NCI-H2107 treated with DMSO at 0.1 percent for 48 hours (cell line): ENCODE results near the gene IRS1.

ENCODE experiments used
- DNase-seq: peaks from one replicate; lab custom pipeline; 2025; ENCODE audit not compliant: unreplicated experiment; lab: John Stamatoyannopoulos, UW

IRS1 gene

DNA sequence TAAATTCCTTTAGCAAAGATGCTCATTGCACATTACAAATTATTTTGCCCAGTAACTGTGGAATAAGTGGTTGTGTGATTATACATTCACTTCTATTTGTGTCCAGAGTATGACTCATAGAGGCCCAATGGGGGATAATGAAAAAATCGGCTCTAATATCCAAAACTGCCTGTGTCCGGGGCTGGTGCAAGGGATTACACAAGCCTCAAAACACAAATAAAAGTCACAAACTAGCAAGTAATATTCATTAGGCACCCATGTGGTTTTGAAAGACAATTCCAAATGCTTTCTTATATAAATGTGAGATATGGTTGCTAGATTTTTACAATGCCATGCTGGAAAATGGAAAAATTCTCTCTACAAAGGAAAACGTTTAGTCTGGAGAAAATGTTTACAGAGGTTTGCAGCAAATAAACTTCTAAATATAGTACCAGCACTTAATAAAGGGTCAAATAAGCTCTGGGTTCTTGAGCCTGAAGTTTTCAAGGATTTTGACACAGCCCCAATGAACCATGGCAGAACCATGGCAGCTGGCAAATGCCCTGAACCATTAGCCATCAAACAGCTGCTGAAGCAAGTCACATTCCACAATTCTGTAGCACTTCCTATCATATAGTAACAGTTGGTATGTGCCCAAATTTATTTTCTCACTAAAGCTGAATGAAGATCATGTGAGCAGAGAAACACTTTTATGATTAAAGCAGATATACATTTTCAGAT lies 40.5 kb downstream of the IRS1 start:
- DNase-seq: no peak

DNA sequence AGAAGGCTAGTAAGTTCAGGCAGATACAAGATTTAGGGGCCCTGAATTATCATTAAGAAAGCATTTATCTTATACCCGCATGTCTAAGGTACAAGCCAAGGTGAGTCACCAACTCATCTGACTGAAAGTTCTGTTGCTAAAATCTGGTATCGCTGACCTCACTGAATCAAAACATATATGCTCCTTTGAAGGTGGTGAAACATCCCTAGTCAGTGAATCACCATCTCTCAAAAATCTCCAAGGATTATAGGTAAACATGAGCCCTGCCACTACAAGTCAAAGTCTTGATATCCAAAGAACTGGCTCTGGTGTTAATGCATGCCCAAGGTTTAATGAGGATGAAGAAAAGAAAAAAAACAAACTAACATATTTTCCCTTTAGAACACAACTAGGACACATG lies 43.5 kb downstream of the IRS1 start:
- DNase-seq: no peak

DNA sequence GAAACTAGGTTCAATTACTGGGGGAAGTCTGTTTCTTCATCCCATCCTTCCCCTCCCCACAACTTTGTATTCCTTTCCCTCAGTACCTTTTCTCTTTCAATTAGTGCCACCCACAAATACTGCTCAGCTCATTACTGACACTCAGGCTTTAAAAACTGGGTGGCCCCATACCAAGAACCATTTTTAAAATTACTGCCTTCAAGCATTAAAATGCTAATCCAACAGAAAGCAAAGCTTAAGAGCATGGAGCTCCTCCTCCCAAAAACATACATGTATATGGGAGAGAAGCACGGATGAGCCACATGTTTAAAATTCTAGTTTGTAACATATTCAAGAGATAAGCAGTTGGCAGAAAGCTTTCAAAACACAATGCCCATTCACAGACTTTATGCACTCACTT lies 44.0 kb downstream of the IRS1 start:
- DNase-seq: no peak

DNA sequence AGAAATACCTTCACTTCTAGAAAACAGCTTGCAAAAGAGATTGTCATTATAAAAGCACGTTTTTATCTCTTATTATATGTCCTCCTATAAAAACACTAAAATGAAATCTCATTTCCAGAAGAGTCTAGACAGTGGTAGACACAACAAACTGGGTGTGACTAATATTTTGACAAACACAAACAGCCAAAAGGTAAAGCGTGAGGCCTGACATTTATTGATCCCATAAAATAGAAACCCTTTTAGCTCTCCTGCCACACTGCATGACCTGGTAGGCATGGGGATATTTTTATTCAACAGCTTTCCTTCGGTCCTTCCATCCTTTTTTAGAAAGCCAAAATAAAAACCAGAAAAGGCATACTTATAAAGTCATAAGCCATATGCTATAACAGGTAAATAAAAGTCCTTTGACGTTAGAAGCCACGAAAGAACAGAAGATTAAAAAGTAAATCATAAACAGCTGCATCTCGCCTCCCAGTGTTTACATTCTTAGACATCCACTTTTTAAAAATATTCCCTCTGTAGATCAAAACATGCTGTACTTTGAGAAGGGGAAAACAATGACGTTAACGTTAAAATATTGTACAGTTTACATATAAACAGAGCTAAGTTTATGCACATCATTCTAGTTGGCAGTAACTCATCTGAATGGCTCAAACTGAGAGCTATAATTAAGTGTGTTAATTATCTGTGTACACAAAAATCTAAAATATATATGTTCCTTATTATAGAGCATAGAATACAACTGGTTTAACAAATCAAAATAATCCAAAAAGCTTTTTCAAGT lies 44.6 kb downstream of the IRS1 start:
- no peak for DNase-seq

DNA sequence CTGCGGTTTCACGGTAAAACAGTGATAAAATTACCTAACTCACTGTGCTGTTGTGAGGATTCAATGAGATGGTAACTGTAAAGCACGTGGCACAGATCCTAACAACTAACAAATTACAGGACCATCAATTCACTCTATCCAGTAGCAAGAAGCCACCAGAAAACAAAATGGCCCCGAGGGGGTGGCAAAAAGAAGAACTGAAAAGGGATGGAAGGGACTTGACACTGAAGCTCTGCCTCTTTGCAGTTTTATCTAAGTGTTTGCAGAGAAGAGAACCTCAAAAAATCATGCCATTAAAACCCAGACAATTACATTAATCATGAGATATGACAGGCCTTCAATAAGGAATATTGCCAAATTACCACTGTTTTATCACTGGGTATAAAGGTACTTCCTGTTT lies 46.7 kb downstream of the IRS1 start:
- DNase-seq: no peak

DNA sequence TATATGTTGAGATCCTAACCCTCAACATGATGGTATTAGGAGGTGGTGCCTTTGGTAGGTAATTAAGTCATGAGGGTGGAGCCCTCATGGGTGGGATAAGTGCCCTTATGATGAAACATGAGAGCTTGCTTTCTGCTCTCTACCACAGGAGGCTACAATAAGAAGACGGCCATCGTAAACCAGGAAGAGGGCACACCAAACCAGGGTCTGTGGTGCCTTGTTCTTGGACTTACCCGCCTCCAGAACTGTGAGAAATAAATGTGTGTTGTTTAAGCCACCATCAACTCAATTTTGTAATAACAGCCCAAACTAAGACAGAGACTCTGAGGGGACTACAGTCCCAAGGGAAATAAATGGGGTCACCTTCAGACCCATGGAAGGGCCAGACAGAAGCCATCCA lies 52.3 kb downstream of the IRS1 start:
- DNase-seq: no peak

DNA sequence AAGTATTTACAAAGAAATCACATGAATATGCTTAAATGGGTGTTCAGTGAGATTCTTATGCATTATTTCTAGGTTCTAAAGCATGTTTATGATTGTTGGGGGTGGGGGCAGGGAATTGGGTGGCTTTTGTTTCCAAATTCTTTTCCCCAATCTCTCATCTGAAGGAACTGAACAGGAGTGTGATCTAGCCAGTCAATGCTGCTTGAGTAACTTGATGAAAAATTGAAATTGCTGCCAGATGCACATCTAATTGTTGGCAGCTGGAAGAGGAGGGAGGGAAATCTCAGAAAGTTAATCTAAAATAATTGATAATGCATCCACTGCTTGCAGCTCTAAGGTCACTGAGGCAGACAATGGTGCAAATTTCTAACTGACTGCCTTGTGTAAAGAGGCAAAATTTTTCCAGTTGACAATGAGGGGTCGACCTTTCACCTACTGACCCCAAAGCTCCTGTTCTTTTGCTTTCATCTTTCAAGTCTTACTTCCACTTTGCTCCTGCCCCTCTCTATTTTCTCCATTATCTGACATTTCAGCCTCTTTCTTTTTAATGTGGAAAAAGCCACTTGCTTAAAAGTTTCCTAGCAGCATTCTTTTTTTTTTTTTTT lies 53.3 kb downstream of the IRS1 start:
- no peak for DNase-seq

DNA sequence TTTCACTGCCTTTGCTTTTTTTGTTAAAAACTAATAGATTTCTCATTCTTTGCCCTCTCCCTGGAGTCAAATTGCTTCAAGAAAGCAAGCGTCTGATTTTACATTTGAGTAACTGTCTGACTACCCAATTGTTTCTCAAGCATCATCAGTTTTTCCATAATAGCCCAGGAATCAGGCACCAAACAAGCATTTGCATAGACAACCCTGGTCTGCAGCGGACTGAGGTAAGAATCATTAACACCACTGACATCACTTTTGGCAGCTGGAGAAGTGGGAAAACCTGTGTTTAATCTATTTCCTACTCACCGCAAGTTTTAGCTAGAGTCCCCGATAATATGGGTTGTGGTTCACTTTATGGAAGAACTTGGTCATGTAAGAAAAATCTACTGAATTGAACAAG lies 55.7 kb downstream of the IRS1 start:
- no peak for DNase-seq

DNA sequence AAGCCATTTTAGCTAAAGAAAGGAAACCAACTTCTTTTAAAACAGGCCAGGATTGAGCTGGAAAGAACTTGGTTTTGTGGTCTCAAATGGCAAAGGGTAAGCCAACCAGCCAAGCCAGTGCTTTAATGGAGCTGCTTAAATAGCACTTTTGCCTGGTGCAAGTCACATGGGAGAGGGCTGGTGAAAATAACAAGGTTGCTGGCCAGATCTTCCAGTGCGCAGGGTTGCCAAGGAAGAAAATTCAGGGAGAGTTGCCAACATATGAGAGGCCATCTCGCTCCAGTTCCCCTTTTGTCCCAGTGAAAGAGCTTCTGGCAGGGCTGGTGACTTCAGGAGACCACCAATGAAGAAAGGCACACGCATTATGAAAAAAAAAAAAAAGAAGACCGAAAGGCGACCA lies 57.3 kb downstream of the IRS1 start:
- DNase-seq: no peak

DNA sequence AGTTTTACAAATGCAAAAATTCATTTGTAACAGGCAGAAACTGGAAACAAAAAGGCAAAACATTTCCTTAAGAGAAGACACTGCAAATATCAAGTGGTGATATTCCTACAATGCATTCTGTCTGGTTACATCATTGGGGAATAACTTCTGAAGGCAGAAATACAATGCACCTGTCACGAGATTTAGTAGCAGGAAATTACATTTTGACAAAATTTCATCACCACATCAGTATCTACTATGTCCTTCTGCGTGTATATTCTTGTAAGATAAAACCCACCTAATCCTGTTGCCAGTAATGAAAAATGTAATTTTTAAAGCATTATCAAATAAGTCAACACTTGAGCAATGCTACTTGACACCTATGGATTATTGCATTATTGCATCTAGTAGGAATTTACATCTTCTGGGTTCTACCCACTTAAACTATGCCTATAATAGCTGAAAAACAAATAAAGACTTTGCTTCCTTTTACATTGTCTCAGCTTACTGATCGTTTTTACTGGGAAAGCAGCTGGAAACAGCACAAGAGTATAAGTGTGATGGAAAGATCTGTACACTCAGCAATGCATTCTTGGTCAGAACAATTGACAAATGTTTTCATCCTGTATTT lies 59.5 kb downstream of the IRS1 start:
- DNase-seq: no peak

DNA sequence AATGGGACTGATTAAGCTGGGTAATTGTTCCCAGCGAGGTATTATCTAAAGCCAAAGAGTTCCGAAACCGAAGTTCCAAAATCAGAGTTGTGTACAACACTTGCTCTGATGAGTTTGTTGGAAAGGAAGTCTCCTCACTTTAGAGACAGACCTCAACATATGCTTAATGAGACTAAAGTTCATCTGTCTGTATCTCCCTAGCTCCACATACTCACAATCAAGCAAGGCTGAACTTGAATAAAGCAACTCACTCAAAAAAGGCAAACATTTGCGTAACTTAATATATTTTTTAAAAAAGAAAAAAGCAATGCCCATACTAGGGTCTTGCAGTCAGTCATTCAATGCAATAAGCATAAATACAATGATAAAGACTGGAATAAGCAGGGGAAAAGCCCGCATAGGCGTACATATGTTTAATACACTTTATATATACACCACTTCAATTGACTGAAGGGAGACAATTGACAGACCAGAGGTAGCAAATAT lies 60.0 kb downstream of the IRS1 start:
- DNase-seq: no peak

DNA sequence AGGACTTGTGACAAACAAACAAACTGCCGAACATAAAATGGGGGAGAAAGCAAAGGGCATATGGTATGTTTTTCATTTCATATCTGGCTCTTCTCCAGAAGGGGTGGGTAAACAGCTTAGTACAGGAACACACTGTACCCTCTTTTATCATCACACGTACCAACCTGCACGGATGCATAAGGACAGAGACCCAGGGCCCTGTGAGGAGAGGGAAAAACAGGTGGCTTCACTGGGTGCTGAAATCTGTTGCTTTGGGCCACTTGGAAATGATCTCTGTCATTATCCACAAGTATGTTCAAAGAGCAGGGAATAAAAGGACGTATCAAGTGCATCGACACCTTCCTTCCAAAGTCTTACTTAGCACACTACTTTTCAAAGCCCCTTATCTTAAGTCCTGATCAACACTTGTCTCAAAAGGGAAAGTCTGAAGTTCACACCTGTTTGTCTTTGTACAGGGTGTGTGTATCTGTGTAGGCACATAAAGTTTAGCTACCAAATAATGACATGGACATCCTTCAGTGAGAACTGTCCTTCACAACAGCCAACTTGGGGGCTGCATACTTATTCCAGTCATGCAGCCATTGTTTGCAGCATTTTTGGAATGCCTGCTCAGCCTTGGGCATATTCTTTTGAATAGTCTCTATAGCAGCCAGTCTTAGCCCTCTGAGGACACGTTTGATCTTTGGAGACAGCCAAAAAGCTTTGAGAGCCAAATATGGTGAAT lies 60.6 kb downstream of the IRS1 start:
- no peak for DNase-seq

DNA sequence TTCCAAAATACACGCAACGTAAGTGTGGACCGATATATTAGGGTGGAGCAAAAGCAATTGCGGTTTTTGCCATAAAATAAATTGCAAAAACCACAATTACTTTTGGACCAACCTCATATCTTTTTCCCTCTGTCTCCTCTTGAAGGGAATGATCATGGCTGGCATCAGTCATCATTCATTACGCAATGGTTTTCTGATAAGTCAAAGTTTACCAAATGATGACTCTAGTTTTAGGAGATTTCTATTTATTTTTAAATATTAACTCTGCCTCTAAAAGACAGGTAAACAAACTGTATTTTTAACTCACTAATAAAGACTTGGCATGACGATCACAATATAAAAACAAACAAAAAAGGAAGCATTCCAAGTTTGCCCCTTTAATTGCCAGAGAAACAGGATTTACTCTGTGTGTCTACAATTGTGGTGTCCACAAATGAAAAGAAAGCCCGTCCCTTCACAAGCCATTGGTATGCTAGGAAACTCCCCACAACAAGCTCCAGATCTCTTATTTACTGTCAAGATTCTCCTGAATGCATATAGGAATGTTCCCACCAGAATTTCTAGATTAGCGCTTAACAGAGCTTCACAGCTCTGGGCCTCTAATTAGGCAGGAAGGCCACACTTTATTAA lies 61.3 kb downstream of the IRS1 start:
- DNase-seq: no peak

DNA sequence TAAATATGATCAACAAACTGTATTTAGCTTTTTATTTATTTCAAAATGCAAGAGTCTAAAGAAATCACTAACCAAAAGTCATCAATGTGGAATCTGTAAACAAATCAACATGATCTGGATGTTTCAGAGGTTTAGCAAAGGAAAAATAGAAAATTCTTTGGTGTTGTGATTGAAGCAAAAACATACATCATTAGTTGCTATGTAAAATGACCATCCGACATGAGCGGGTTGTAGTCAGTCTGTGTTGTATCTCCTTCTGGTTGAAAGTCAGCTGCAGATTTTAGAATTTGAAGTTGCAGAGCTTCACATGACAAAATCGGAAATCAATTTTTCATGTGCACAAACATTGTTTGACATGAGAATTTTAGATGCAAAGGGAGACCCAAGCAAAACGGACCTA lies 63.2 kb downstream of the IRS1 start:
- DNase-seq: no peak

DNA sequence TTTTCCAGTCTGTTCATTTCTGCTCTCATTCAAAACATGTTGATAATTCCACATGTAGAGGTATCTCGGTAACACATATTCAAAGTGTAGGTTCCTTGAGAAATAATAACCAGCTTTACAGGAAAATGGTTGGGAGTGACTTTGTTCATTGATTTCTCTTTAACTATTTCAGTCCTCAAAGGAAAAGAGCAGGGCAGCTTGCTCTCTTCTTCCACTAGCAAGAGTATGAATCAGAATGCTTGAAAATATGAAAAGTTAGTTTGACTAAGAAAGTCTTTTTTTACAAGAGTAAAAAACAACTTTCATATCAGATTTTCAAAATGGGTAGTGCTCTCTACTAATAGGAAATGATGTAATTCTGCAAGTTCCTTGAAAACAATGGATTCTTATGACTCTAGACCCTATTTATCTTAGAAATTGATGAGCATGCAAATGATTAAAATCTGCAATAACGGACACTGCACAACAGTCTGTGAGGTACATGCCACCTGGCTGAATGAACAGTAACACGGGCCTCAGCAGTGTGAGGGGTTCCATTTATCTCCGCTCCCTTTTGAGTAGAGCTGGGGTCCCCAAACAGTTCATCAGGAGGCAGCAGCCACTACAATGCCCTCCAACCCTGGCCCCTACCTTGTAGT lies 65.6 kb downstream of the IRS1 start:
- DNase-seq: no peak

DNA sequence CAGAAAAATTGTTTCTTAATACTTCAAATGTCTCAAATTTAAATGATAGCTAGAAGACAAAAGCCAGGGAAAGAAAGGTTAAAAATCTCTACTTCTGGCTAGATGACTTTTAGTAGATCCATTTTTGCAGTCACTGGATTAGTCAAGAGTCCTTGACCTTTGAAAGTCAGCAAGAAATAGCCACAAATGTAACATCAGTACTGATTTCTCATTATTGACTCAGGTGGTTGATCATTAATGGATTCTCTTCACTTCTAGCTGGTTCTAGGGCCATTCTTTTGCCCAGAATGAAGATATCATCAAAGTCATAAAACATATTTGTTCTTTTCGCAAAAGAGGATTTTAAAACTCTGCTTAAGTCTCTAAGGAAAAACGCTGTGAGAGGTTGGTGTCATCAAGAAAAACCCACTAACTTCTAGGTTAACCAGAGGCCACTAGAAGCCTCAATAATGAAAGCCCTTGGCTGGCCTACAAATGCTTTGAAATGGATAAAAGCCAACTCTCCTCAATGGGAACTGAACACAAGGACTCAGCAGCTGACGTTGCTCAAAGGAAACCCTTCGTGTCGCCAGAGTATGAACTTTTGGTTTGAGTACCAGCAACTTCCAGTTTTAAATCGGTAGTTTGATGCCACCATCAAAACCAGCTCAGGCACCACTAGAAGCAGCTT lies 66.3 kb downstream of the IRS1 start:
- DNase-seq: no peak

DNA sequence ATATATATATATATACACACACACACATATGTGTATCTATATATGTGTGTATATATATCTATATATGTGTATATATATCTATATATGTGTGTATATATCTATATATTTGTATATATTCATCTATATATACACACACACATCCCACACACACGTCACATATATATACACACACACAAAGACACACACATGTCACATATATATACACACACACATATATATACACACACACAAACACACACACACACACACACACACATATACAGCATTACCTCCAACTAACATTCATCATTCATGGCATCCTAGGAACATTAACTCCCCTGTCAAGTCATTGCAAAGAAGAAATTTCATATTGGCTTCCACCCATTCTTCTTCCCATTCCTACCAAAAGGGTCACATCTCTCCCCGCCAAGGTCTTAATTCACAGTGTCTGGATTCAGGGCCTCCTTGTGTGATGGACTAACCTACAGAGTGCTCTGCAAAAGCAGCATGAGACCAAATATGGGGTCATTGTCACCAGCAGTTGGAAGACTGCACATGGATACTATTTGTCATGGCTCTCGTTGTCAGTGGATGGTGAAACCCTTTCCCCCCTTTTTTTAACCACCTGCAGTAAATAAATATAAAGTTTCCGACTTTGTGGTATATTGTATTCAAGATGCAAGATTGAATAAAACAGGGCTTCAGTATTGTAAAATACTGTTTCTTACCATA lies 67.0 kb downstream of the IRS1 start:
- no peak for DNase-seq

DNA sequence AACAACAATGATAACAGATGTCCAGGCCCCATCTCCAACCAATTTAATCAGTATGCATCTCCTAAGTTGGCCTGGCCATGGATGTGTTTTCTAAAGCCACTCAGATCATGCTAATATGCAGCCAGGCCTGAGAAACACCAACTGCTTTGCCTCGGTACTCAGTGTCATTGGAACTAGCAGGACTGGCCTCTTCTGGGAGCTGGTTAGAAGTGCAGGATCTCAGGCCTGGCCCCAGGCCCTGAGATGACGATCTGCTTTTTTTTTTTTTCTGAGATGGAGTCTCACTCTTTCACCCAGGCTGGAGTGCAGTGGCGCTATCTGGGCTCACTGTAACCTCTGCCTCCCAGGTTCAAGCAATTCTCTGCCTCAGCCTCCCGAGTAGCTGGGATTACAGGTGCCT lies 69.1 kb downstream of the IRS1 start:
- no peak for DNase-seq

DNA sequence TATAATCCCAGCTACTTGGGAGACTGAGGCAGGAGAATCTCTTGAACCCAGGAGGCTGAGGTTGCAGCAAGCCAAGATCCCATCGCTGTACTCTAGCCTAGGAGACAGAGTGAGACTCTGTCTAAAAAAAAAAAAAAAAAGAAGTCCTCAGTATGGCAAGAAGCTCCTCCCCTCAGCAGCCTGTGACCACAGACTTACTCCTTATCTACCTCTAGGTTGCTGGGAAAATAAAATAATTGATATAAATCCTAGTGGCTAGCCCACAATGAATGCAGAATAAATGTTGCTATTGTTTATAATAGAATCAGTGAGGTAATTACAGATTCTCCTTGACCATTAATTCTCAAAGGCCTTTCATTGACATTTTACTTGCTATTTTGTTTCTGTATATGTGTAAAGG lies 70.6 kb downstream of the IRS1 start:
- DNase-seq: no peak
